HEK293 (cell line): Measurements from ENCODE around the gene VPREB1.

Experiments used
- YY1 ChIP-seq: fragments of 450-650 bp; formaldehyde crosslinking; IDR thresholded peaks from 2 replicates; pipeline ENCODE4 v1.5.1; 2018; ENCODE audit warnings: missing biosample characterization, missing genetic modification characterization
- ZBTB8A ChIP-seq: fragments of 450-650 bp; formaldehyde crosslinking; IDR thresholded peaks from 2 replicates; pipeline ENCODE4 v1.5.1; 2016; ENCODE audit warnings: missing biosample characterization, missing genetic modification characterization
- ZNF121 ChIP-seq: fragments of 450-650 bp; formaldehyde crosslinking; IDR thresholded peaks from 2 replicates; pipeline ENCODE4 v1.5.1; 2016; ENCODE audit warnings: missing biosample characterization, missing genetic modification characterization
- ZNF133 ChIP-seq: fragments of 450-650 bp; formaldehyde crosslinking; IDR thresholded peaks from 2 replicates; pipeline ENCODE4 v1.5.1; 2016; ENCODE audit warnings: missing biosample characterization, missing genetic modification characterization
- ZNF394 ChIP-seq: fragments of 450-650 bp; formaldehyde crosslinking; IDR thresholded peaks from 2 replicates; pipeline ENCODE4 v1.5.1; 2016; ENCODE audit warnings: missing biosample characterization, missing genetic modification characterization, mild to moderate bottlenecking, moderate library complexity, borderline replicate concordance
- ZNF423 ChIP-seq: fragments of 450-650 bp; formaldehyde crosslinking; IDR thresholded peaks from 2 replicates; pipeline ENCODE4 v1.5.1; 2016; ENCODE audit warnings: missing biosample characterization, missing genetic modification characterization
- ZNF548 ChIP-seq: fragments of 450-650 bp; formaldehyde crosslinking; IDR thresholded peaks from 2 replicates; pipeline ENCODE4 v1.5.1; 2016; ENCODE audit warnings: missing biosample characterization, missing genetic modification characterization
- TF ChIP-seq, protein P1 (sequence below): fragments of 450-650 bp; formaldehyde crosslinking; IDR thresholded peaks from 2 replicates; pipeline ENCODE4 v1.5.1; 2016; ENCODE audit warnings: missing biosample characterization, missing genetic modification characterization
- TF ChIP-seq, protein P2 (sequence below): fragments of 450-650 bp; formaldehyde crosslinking; IDR thresholded peaks from 2 replicates; pipeline ENCODE4 v1.5.1; 2017; ENCODE audit warnings: missing biosample characterization, missing genetic modification characterization
- TF ChIP-seq, protein P3 (sequence below): fragments of 450-650 bp; formaldehyde crosslinking; conservative IDR thresholded peaks from 2 replicates; pipeline ENCODE4 v1.5.1; 2016; ENCODE audit warnings: low read depth, missing biosample characterization, missing genetic modification characterization

- TF ChIP-seq, protein P1, sequence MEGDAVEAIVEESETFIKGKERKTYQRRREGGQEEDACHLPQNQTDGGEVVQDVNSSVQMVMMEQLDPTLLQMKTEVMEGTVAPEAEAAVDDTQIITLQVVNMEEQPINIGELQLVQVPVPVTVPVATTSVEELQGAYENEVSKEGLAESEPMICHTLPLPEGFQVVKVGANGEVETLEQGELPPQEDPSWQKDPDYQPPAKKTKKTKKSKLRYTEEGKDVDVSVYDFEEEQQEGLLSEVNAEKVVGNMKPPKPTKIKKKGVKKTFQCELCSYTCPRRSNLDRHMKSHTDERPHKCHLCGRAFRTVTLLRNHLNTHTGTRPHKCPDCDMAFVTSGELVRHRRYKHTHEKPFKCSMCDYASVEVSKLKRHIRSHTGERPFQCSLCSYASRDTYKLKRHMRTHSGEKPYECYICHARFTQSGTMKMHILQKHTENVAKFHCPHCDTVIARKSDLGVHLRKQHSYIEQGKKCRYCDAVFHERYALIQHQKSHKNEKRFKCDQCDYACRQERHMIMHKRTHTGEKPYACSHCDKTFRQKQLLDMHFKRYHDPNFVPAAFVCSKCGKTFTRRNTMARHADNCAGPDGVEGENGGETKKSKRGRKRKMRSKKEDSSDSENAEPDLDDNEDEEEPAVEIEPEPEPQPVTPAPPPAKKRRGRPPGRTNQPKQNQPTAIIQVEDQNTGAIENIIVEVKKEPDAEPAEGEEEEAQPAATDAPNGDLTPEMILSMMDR = no peak
- TF ChIP-seq, protein P2, sequence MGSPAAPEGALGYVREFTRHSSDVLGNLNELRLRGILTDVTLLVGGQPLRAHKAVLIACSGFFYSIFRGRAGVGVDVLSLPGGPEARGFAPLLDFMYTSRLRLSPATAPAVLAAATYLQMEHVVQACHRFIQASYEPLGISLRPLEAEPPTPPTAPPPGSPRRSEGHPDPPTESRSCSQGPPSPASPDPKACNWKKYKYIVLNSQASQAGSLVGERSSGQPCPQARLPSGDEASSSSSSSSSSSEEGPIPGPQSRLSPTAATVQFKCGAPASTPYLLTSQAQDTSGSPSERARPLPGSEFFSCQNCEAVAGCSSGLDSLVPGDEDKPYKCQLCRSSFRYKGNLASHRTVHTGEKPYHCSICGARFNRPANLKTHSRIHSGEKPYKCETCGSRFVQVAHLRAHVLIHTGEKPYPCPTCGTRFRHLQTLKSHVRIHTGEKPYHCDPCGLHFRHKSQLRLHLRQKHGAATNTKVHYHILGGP (tag by site-specific recombination) = no peak
- TF ChIP-seq ZBTB8A (tag by site-specific recombination) (no peak), ZNF121 (tag by site-specific recombination) (no peak), ZNF423 (tag by site-specific recombination) (no peak), ZNF548 (tag by site-specific recombination) (no peak), YY1 (tag by site-specific recombination) (no peak), ZNF133 (tag by site-specific recombination) (no peak), ZNF394 (tag by site-specific recombination) (no peak)
- TF ChIP-seq, protein P3, sequence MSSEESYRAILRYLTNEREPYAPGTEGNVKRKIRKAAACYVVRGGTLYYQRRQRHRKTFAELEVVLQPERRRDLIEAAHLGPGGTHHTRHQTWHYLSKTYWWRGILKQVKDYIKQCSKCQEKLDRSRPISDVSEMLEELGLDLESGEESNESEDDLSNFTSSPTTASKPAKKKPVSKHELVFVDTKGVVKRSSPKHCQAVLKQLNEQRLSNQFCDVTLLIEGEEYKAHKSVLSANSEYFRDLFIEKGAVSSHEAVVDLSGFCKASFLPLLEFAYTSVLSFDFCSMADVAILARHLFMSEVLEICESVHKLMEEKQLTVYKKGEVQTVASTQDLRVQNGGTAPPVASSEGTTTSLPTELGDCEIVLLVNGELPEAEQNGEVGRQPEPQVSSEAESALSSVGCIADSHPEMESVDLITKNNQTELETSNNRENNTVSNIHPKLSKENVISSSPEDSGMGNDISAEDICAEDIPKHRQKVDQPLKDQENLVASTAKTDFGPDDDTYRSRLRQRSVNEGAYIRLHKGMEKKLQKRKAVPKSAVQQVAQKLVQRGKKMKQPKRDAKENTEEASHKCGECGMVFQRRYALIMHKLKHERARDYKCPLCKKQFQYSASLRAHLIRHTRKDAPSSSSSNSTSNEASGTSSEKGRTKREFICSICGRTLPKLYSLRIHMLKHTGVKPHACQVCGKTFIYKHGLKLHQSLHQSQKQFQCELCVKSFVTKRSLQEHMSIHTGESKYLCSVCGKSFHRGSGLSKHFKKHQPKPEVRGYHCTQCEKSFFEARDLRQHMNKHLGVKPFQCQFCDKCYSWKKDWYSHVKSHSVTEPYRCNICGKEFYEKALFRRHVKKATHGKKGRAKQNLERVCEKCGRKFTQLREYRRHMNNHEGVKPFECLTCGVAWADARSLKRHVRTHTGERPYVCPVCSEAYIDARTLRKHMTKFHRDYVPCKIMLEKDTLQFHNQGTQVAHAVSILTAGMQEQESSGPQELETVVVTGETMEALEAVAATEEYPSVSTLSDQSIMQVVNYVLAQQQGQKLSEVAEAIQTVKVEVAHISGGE (tag by site-specific recombination) = no peak
These were observed 1.4 kb upstream of the VPREB1 start for GRCh38 chr22:22243033-22243680.
